SK-N-SH (cell line): Measurements from ENCODE around the gene LDHAL6A. TPM values are rescaled to one million over a fixed set of nuclear protein-coding genes. Genes with fewer than 3 reads are reported as not detected.

Experiments used
- CTCF ChIA-PET: fragments of 300-600, 350-600 bp; formaldehyde crosslinking; extraction: SDS; loops from one replicate; lab custom pipeline; 2021; lab: Yijun Ruan, JAX
- POLR2A ChIA-PET: fragments of 350-600 bp; sonication (Branson Sonifier 250); formaldehyde crosslinking; extraction: SDS; loops from one replicate; lab custom pipeline; 2020; ENCODE audit warnings: antibody characterized with exemption, inconsistent platforms; lab: Yijun Ruan, JAX
- DNase-seq: peaks from one replicate; pipeline ENCODE4 v3.0.0; 2012
- H2AFZ ChIP-seq: fragments of 200-600 bp; sonication (generic); 2 replicates; pipeline ENCODE4 v1.8.1; 2016; ENCODE audit warnings: antibody characterized with exemption, mild to moderate bottlenecking, low read depth
- H3F3A ChIP-seq: fragments of 200-600 bp; sonication (generic); replicated peaks from 2 replicates; pipeline ENCODE3; 2016; ENCODE audit warnings: antibody characterized with exemption, mild to moderate bottlenecking; ENCODE audit not compliant: insufficient read depth
- H3K27ac ChIP-seq, 2 experiments: fragments of 200-500 bp in 1 of 2; fragments of 200-600 bp in 1 of 2; sonication (Bioruptor generic) in 1 of 2; sonication (generic), shearing (Covaris generic) in 1 of 2; 2 replicates each; pipeline versions ENCODE4 v1.5.1 to v1.6.1; 2014 to 2016; ENCODE audit warnings: low read depth in 2 of 2, inconsistent platforms in 1 of 2, low read length in 1 of 2, mild to moderate bottlenecking in 1 of 2, mixed read lengths in 1 of 2
- H3K27me3 ChIP-seq: fragments of 200-600 bp; sonication (generic), shearing (Covaris generic); 2 replicates; pipeline ENCODE4 v1.6.1; 2016; ENCODE audit warnings: mixed run types; ENCODE audit not compliant: insufficient read depth
- H3K36me3 ChIP-seq, 2 experiments: fragments of 200-500 bp in 1 of 2; fragments of 200-600 bp in 1 of 2; sonication (Bioruptor generic) in 1 of 2; sonication (generic) in 1 of 2; replicated peaks in 1 of 2; 2 replicates each; pipeline versions ENCODE3 to v1.5.1; 2014 to 2016; ENCODE audit warnings: low read length in 1 of 2, mild to moderate bottlenecking in 1 of 2; ENCODE audit not compliant: insufficient read depth in 2 of 2, control insufficient read depth in 1 of 2
- H3K4me1 ChIP-seq, 2 experiments: fragments of 200-500 bp in 1 of 2; fragments of 200-600 bp in 1 of 2; sonication (Bioruptor generic) in 1 of 2; sonication (generic), shearing (Covaris generic) in 1 of 2; 2 replicates each; pipeline versions ENCODE4 v1.5.1 to v1.6.1; 2014 to 2016; ENCODE audit warnings: low read depth in 1 of 2, low read length in 1 of 2, mixed run types in 1 of 2; ENCODE audit not compliant: insufficient read depth in 2 of 2, control insufficient read depth in 1 of 2
- H3K4me2 ChIP-seq: fragments of 200-600 bp; sonication (generic), shearing (Covaris generic); 2 replicates; pipeline ENCODE4 v1.6.1; 2017; ENCODE audit warnings: mixed run types
- H3K4me3 ChIP-seq, 2 experiments: fragments of 200-500 bp in 1 of 2; fragments of 200-600 bp in 1 of 2; sonication (Bioruptor generic) in 1 of 2; sonication (generic), shearing (Covaris generic) in 1 of 2; 2 replicates each; pipeline versions ENCODE4 v1.5.1 to v1.8.1; 2014 to 2016; ENCODE audit warnings: low read depth in 2 of 2, inconsistent platforms in 1 of 2, low read length in 1 of 2, mild to moderate bottlenecking in 1 of 2, mixed read lengths in 1 of 2, moderate library complexity in 1 of 2
- H3K79me2 ChIP-seq: fragments of 200-600 bp; sonication (generic); 2 replicates; pipeline ENCODE4 v1.8.1; 2017; ENCODE audit warnings: mild to moderate bottlenecking; ENCODE audit not compliant: insufficient read depth
- H3K9ac ChIP-seq: fragments of 200-600 bp; sonication (generic); 2 replicates; pipeline ENCODE4 v1.6.1; 2017; ENCODE audit warnings: mixed run types
- H3K9me2 ChIP-seq: fragments of 200-600 bp; sonication (generic); 2 replicates; pipeline ENCODE4 v1.6.1; 2017; ENCODE audit warnings: mixed run types
- H3K9me3 ChIP-seq: fragments of 200-600 bp; sonication (generic); 2 replicates; pipeline ENCODE4 v1.6.1; 2017; ENCODE audit warnings: mixed run types, mild to moderate bottlenecking, moderate library complexity
- H4K20me1 ChIP-seq: fragments of 200-600 bp; sonication (generic); 2 replicates; pipeline ENCODE4 v1.6.1; 2017; ENCODE audit warnings: mild to moderate bottlenecking, mixed run types; ENCODE audit not compliant: insufficient read depth
- EP300 ChIP-seq, 2 experiments: IDR thresholded peaks; 2 replicates each; pipeline versions ENCODE4 v1.4.0 to v1.6.1; 2012; ENCODE audit warnings: borderline replicate concordance in 1 of 2, low read depth in 1 of 2, low read length in 1 of 2
- EZH2phosphoT487 ChIP-seq: fragments of 200-600 bp; sonication (generic); IDR thresholded peaks from 2 replicates; pipeline ENCODE4 v1.6.1; 2017; ENCODE audit warnings: low read depth, mixed run types, mild to moderate bottlenecking, antibody characterized with exemption, moderate library complexity, borderline replicate concordance
- FOSL2 ChIP-seq: IDR thresholded peaks from 2 replicates; pipeline ENCODE4 v1.4.0; 2012; ENCODE audit warnings: low read depth, mild to moderate bottlenecking, moderate library complexity, borderline replicate concordance
- FOXJ3 ChIP-seq: sonication (generic); formaldehyde crosslinking; IDR thresholded peaks from 2 replicates; pipeline ENCODE4 v1.5.1; 2020; ENCODE audit warnings: mild to moderate bottlenecking, missing genetic modification reagents
- FOXM1 ChIP-seq: IDR thresholded peaks from 2 replicates; pipeline ENCODE4 v1.4.0; 2012; ENCODE audit warnings: low read depth, mild to moderate bottlenecking
- MXI1 ChIP-seq: IDR thresholded peaks from 2 replicates; pipeline ENCODE4 v1.6.1; 2012; ENCODE audit warnings: mild to moderate bottlenecking, low read depth, low read length, improper control_type of control experiment
- NFIC ChIP-seq: IDR thresholded peaks from 2 replicates; pipeline ENCODE4 v1.4.0; 2012; ENCODE audit warnings: borderline replicate concordance
- NRF1 ChIP-seq: IDR thresholded peaks from 2 replicates; pipeline ENCODE4 v1.6.1; 2012; ENCODE audit warnings: low read depth, mild to moderate bottlenecking, low read length
- REST ChIP-seq: IDR thresholded peaks from 2 replicates; pipeline ENCODE4 v1.6.1; 2012; ENCODE audit warnings: mild to moderate bottlenecking, low read depth, low read length, moderate library complexity
- SIN3A ChIP-seq: IDR thresholded peaks from 2 replicates; pipeline ENCODE4 v1.6.1; 2012; ENCODE audit warnings: low read depth, mild to moderate bottlenecking, low read length, moderate library complexity, borderline replicate concordance
- USF1 ChIP-seq: IDR thresholded peaks from 2 replicates; pipeline ENCODE4 v1.4.0; 2012; ENCODE audit warnings: low read depth, borderline replicate concordance
- ZBTB33 ChIP-seq: IDR thresholded peaks from 2 replicates; pipeline ENCODE4 v1.4.0; 2012; ENCODE audit warnings: low read depth, borderline replicate concordance
- WGBS: methylation state at CpG from one replicate; pipeline ENCODE4 v1.1.6; 2017; ENCODE audit warnings: low lambda C conversion rate; 5-methylcytosine and 5-hydroxymethylcytosine counted together
- polyA plus RNA-seq, 3 experiments: library from polyadenylated mRNA; depleted of rRNA; stranded (reverse); fragments of >200 nt; gene quantifications; 2 replicates each; pipeline ENCODE4 v1.2.3, GENCODE V29; 2012
- TF ChIP-seq, protein P1 (sequence below): fragments of 150-350 bp; IDR thresholded peaks from 2 replicates; pipeline ENCODE4 v1.6.1; 2017; ENCODE audit warnings: antibody characterized with exemption, low read length, low read depth, borderline replicate concordance
- TF ChIP-seq, protein P2 (sequence below): fragments of 200-600 bp; sonication (generic); IDR thresholded peaks from 2 replicates; pipeline ENCODE4 v1.6.1; 2017; ENCODE audit warnings: antibody characterized with exemption, mild to moderate bottlenecking, moderate library complexity

Gene LDHAL6A
- polyA plus RNA-seq, 1 of the 3 experiments (the other 2 are of a cell fraction): not detected

- ChIA-PET POLR2A (no interaction called here), CTCF (no interaction called here)
- Histone ChIP-seq H3K9ac (no peak overlapping the region), H2AFZ (no peak overlapping the region), H3F3A (no peaks in the 10 kb centered on the region), H3K9me3 (no peaks in the 10 kb centered on the region), H3K79me2 (no peaks in the 10 kb centered on the region), H3K27ac (no peak overlapping the region), H4K20me1 (no peaks in the 10 kb centered on the region), H3K9me2 (no peaks in the 10 kb centered on the region)
- WGBS: 98% methylated on average over 2 of the region's 2 CpGs
- TF ChIP-seq USF1: no peak
- TF ChIP-seq, all 33 proteins: peak for 0
- Histone ChIP-seq H3K4me3 (no peak overlapping the region), H3K4me2 (no peak overlapping the region), H3K27me3 (no peaks in the 10 kb centered on the region), H3K4me1 (no peaks in the 10 kb centered on the region), H3K36me3 (peaks cover 3 to 6% of the 10 kb centered on the region in 2 experiments)
- DNase-seq: no peak
Measured at GRCh38 chr11:18468059-18468458, 12.4 kb downstream of the LDHAL6A start.

GRCh38 chr11:18468961-18469360 lies 13.3 kb downstream of the LDHAL6A start:
- 97% methylated on average over 7 of the region's 7 CpGs for WGBS
- POLR2A ChIA-PET: no interaction called here
- Histone ChIP-seq H3K4me1 (no peaks in the 10 kb centered on the region), H3K36me3 (peaks cover 4 to 6% of the 10 kb centered on the region in 2 experiments), H3K9me2 (no peaks in the 10 kb centered on the region), H2AFZ (no peak overlapping the region), H3K9me3 (no peaks in the 10 kb centered on the region), H3K27me3 (no peaks in the 10 kb centered on the region), H3F3A (no peaks in the 10 kb centered on the region), H3K79me2 (no peaks in the 10 kb centered on the region), H3K9ac (no peak overlapping the region), H3K4me3 (no peak overlapping the region), H3K27ac (no peak overlapping the region), H4K20me1 (no peaks in the 10 kb centered on the region), H3K4me2 (no peak overlapping the region)
- no peak for DNase-seq
- TF ChIP-seq NRF1 (no peak), FOXJ3 (CRISPR knock-in tag) (no peak), NFIC (no peak), FOSL2 (no peak), USF1 (no peak), EP300 (IDR thresholded peaks at IDR 0.05; ENCODE audit: borderline replicate concordance in 1 of 2, low read depth in 1 of 2, low read length in 1 of 2) (no peak), ZBTB33 (no peak), EZH2phosphoT487 (no peak), MXI1 (no peak), REST (no peak), FOXM1 (no peak), SIN3A (no peak)
- TF ChIP-seq, protein P1, sequence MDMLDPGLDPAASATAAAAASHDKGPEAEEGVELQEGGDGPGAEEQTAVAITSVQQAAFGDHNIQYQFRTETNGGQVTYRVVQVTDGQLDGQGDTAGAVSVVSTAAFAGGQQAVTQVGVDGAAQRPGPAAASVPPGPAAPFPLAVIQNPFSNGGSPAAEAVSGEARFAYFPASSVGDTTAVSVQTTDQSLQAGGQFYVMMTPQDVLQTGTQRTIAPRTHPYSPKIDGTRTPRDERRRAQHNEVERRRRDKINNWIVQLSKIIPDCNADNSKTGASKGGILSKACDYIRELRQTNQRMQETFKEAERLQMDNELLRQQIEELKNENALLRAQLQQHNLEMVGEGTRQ: no peak
- TF ChIP-seq, protein P2, sequence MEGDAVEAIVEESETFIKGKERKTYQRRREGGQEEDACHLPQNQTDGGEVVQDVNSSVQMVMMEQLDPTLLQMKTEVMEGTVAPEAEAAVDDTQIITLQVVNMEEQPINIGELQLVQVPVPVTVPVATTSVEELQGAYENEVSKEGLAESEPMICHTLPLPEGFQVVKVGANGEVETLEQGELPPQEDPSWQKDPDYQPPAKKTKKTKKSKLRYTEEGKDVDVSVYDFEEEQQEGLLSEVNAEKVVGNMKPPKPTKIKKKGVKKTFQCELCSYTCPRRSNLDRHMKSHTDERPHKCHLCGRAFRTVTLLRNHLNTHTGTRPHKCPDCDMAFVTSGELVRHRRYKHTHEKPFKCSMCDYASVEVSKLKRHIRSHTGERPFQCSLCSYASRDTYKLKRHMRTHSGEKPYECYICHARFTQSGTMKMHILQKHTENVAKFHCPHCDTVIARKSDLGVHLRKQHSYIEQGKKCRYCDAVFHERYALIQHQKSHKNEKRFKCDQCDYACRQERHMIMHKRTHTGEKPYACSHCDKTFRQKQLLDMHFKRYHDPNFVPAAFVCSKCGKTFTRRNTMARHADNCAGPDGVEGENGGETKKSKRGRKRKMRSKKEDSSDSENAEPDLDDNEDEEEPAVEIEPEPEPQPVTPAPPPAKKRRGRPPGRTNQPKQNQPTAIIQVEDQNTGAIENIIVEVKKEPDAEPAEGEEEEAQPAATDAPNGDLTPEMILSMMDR: no peak
- CTCF ChIA-PET: no interaction called here
